C1 segment of cervical spinal cord (tissue), 14 donors: ENCODE measurements around the gene DOCK4.

Experiments
- DNase-seq, 14 donors: peaks; one replicate each; lab custom pipeline; 2025; lab: John Stamatoyannopoulos, UW

Gene DOCK4

GRCh38 chr7:111827863-111828504 is 378.2 kb downstream of the DOCK4 start:
- DNase-seq, result no peak

- no peak for DNase-seq
These were observed 381.2 kb downstream of the DOCK4 start for GRCh38 chr7:111825046-111825445.

- DNase-seq, result no peak
These were observed 382.4 kb downstream of the DOCK4 start for GRCh38 chr7:111823826-111824225.

- DNase-seq, result no peak
These were observed 385.2 kb downstream of the DOCK4 start for GRCh38 chr7:111821046-111821445.

- no peak for DNase-seq
These were observed 385.6 kb downstream of the DOCK4 start for GRCh38 chr7:111820621-111821020.

- peak in 1 of 14 donors; percentile 59 for DNase-seq
These were observed 386.1 kb downstream of the DOCK4 start for GRCh38 chr7:111820121-111820520.

GRCh38 chr7:111815354-111815753 is 390.8 kb downstream of the DOCK4 start:
- no peak for DNase-seq

- DNase-seq, result no peak
These were observed 392.9 kb downstream of the DOCK4 start for GRCh38 chr7:111813306-111813705.

GRCh38 chr7:111806232-111806631 is 400.0 kb downstream of the DOCK4 start:
- DNase-seq, result no peak

GRCh38 chr7:111803015-111803758 is 403.0 kb downstream of the DOCK4 start:
- no peak for DNase-seq

- no peak for DNase-seq
These were observed 403.9 kb downstream of the DOCK4 start for GRCh38 chr7:111802194-111802772.

GRCh38 chr7:111801277-111801676 is 404.9 kb downstream of the DOCK4 start:
- DNase-seq, result no peak

- DNase-seq, result no peak
These were observed 409.5 kb downstream of the DOCK4 start for GRCh38 chr7:111796671-111797070.

GRCh38 chr7:111789870-111790269 is 416.3 kb downstream of the DOCK4 start:
- DNase-seq, result no peak

- no peak for DNase-seq
These were observed 417.2 kb downstream of the DOCK4 start for GRCh38 chr7:111789048-111789320.

GRCh38 chr7:111788286-111789047 is 417.7 kb downstream of the DOCK4 start:
- no peak for DNase-seq

GRCh38 chr7:111787741-111788140 is 418.5 kb downstream of the DOCK4 start:
- no peak for DNase-seq

- no peak for DNase-seq
These were observed 419.1 kb downstream of the DOCK4 start for GRCh38 chr7:111787099-111787498.

GRCh38 chr7:111785076-111785475 is 421.1 kb downstream of the DOCK4 start:
- DNase-seq, result no peak

GRCh38 chr7:111784296-111784695 is 421.9 kb downstream of the DOCK4 start:
- no peak for DNase-seq

GRCh38 chr7:111783854-111784253 is 422.3 kb downstream of the DOCK4 start:
- DNase-seq, result no peak

GRCh38 chr7:111780527-111780926 is 425.7 kb downstream of the DOCK4 start:
- no peak for DNase-seq
